ENCODE results near the gene ITGA7. TPM values are rescaled to one million over a fixed set of nuclear protein-coding genes. Genes with fewer than 3 reads are reported as not detected.
A peak's percentile ranks its signal among the peaks of the same experiment; 100 is the strongest.

Gene ITGA7
- total and polyA plus RNA-seq, 9 donors = 195 to 461 (median 375) TPM

DNA sequence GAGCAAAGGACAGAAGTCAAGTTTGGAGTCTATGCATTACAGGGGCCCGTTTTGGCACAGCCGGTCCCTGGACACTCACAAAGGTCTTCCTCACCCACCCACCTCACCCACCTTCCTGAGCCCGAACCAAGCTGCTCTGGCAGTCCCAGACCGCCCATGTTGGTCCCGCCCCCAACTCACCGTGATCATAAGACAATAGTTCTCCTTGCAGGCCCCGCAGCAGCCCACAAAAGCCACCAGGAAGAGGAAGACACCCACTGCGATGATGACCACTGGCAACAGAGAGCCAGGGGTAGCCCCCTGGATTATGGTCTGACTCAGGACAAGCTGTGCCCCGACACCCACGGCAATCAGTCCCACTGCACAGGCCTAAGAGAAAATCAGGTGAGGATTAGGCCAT, 19.3 kb upstream of the ITGA7 start:
- H3K4me1 ChIP-seq (ENCODE audit: control insufficient read depth, insufficient read depth, low read length) = peaks cover 59% of the 10 kb centered on the region
- peak overlapping the region; percentile 95 for H3K4me3 ChIP-seq (ENCODE audit: low read length)
- H3K27me3 ChIP-seq (ENCODE audit: control insufficient read depth, insufficient read depth, low read length) = no peaks in the 10 kb centered on the region
- H3K27ac ChIP-seq (ENCODE audit: low read length) = peak overlapping the region; percentile 100
- H3K9me3 ChIP-seq (replicated peaks; ENCODE audit: control insufficient read depth, low read depth, low read length) = no peaks in the 10 kb centered on the region
- DNase-seq = no peak
- peaks cover 52% of the 10 kb centered on the region for H3K36me3 ChIP-seq (ENCODE audit: control insufficient read depth, insufficient read depth, low read length)
- WGBS (ENCODE audit: insufficient coverage) = 30% methylated on average over 7 of the region's 10 CpGs

DNA sequence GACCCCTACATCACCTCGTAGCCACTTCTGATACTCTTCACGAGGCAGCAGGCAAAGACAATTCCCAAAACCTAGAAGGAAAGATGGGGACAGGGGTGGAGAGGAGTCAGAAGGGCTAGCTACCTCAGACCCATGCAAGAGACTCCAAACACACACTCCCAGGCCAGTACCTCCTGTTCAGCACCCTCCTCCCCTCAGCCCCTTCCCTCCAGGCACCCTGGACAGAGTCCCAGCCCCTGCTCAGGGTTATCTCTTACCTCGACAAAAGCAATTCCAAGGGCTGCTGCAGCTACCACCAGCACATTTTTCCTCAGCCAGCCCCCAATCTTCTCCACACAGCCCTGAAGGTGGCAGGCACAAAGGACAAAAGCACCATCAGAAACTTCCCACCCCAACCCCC, 17.9 kb upstream of the ITGA7 start:
- H3K27me3 ChIP-seq (ENCODE audit: control insufficient read depth, insufficient read depth, low read length) = no peaks in the 10 kb centered on the region
- peaks cover 67% of the 10 kb centered on the region for H3K4me1 ChIP-seq (ENCODE audit: control insufficient read depth, insufficient read depth, low read length)
- DNase-seq = no peak
- peaks cover 60% of the 10 kb centered on the region for H3K36me3 ChIP-seq (ENCODE audit: control insufficient read depth, insufficient read depth, low read length)
- H3K9me3 ChIP-seq (replicated peaks; ENCODE audit: control insufficient read depth, low read depth, low read length) = no peaks in the 10 kb centered on the region
- no peak overlapping the region for H3K27ac ChIP-seq (ENCODE audit: low read length)
- 9% methylated on average over 1 of the region's 3 CpGs for WGBS (ENCODE audit: insufficient coverage)
- H3K4me3 ChIP-seq (ENCODE audit: low read length) = no peak overlapping the region

DNA sequence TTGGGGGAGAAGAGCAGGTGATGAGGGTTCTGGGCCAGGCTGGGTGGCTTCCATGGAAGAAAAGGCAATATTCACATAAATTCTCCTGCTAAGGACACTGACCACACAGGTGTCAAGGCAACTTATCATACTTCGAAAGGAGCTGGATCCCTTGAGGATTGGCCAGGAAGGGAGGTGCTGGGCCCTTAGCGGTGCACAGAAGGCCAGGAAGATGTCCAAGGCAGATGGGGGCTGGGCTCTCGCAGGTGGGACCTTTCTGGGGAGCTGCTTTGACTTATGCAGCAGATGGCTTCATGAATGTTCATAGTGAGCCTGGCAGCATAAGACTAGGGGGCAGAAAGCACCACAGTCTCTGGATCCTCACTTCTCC, 17.2 kb upstream of the ITGA7 start:
- 40% methylated on average over 3 of the region's 3 CpGs for WGBS (ENCODE audit: insufficient coverage)
- H3K36me3 ChIP-seq (ENCODE audit: control insufficient read depth, insufficient read depth, low read length) = peaks cover 64% of the 10 kb centered on the region
- no peaks in the 10 kb centered on the region for H3K27me3 ChIP-seq (ENCODE audit: control insufficient read depth, insufficient read depth, low read length)
- no peak overlapping the region for H3K4me3 ChIP-seq (ENCODE audit: low read length)
- DNase-seq = peak; percentile 38
- peak overlapping the region; percentile 4 for H3K27ac ChIP-seq (ENCODE audit: low read length)
- H3K9me3 ChIP-seq (replicated peaks; ENCODE audit: control insufficient read depth, low read depth, low read length) = no peaks in the 10 kb centered on the region
- peaks cover 67% of the 10 kb centered on the region for H3K4me1 ChIP-seq (ENCODE audit: control insufficient read depth, insufficient read depth, low read length)

DNA sequence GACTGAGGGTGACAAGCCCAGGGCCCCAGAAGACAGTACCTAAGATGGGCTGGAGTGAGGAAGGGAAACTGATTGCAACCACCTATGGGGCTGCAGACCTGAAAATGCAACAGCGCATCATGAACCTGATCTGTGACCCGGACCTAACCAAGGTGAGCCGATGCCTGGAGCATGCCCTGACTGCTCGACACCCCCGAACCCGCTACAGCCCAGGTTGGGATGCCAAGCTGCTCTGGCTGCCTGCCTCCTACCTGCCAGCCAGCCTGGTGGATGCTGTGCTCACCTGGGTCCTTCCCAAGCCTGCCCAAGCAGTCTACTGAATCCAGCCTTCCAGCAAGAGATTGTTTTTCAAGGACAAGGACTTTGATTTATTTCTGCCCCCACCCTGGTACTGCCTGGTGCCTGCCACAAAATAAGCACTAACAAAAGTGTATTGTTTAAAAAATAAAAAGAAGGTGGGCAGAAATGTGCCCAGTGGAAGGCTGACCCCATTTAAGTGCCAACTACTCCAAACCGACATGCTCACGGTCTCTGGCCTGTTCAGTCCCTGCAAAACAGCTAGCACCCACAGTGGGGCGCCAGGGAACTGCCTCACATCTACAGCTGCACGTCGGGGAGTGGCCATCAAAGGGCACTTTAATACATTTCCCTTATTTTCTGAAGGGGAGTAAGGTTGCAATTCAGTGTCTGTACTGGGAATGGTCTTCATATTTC, 16.7 kb upstream of the ITGA7 start:
- peak; percentile 77 for DNase-seq
- WGBS (ENCODE audit: insufficient coverage) = 90% methylated on average over 6 of the region's 11 CpGs
- Histone ChIP-seq H3K36me3 (ENCODE audit: control insufficient read depth, insufficient read depth, low read length) (peaks cover 64% of the 10 kb centered on the region), H3K4me3 (ENCODE audit: low read length) (no peak overlapping the region), H3K4me1 (ENCODE audit: control insufficient read depth, insufficient read depth, low read length) (peaks cover 69% of the 10 kb centered on the region), H3K27ac (ENCODE audit: low read length) (peak overlapping the region; percentile 42), H3K9me3 (replicated peaks; ENCODE audit: control insufficient read depth, low read depth, low read length) (no peaks in the 10 kb centered on the region), H3K27me3 (ENCODE audit: control insufficient read depth, insufficient read depth, low read length) (no peaks in the 10 kb centered on the region)

- H3K4me3 ChIP-seq (ENCODE audit: low read length) = no peak overlapping the region
- peak overlapping the region; percentile 0 for H3K27ac ChIP-seq (ENCODE audit: low read length)
- H3K36me3 ChIP-seq (ENCODE audit: control insufficient read depth, insufficient read depth, low read length) = peaks cover 71% of the 10 kb centered on the region
- 42% methylated on average over 8 of the region's 10 CpGs for WGBS (ENCODE audit: insufficient coverage)
- no peak for DNase-seq
- no peaks in the 10 kb centered on the region for H3K27me3 ChIP-seq (ENCODE audit: control insufficient read depth, insufficient read depth, low read length)
- no peaks in the 10 kb centered on the region for H3K9me3 ChIP-seq (replicated peaks; ENCODE audit: control insufficient read depth, low read depth, low read length)
- H3K4me1 ChIP-seq (ENCODE audit: control insufficient read depth, insufficient read depth, low read length) = peaks cover 76% of the 10 kb centered on the region
Observed at GRCh38 chr12:55723516-55724225, 16.0 kb upstream of the ITGA7 start.

GRCh38 chr12:55722948-55723347, 15.2 kb upstream of the ITGA7 start:
- H3K4me1 ChIP-seq (ENCODE audit: control insufficient read depth, insufficient read depth, low read length) = peaks cover 82% of the 10 kb centered on the region
- H3K9me3 ChIP-seq (replicated peaks; ENCODE audit: control insufficient read depth, low read depth, low read length) = no peaks in the 10 kb centered on the region
- H3K36me3 ChIP-seq (ENCODE audit: control insufficient read depth, insufficient read depth, low read length) = peaks cover 74% of the 10 kb centered on the region
- no peak overlapping the region for H3K4me3 ChIP-seq (ENCODE audit: low read length)
- no peaks in the 10 kb centered on the region for H3K27me3 ChIP-seq (ENCODE audit: control insufficient read depth, insufficient read depth, low read length)
- DNase-seq = no peak
- peak overlapping the region; percentile 29 for H3K27ac ChIP-seq (ENCODE audit: low read length)
- 90% methylated on average over 3 of the region's 8 CpGs for WGBS (ENCODE audit: insufficient coverage)

DNA sequence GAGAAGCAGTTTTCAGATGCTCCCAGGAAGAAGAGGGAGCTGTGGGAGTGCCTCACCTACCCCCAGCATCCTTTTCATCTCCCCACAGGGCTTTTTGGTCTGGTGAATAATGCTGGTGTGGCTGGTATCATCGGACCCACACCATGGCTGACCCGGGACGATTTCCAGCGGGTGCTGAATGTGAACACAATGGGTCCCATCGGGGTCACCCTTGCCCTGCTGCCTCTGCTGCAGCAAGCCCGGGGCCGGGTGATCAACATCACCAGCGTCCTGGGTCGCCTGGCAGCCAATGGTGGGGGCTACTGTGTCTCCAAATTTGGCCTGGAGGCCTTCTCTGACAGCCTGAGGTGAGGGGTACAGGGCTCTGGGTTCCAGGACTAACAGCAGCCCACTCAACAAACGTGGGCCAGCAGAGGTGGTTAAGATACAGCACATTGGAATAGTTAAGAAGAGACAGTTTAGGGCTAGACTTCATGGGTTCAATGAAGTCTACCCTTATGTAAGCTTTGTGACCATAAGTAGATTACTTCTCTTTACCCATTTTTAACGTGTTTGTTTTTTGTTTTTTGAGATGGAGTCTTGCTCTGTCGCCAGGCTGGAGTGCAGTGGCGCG, 14.0 kb upstream of the ITGA7 start:
- H3K36me3 ChIP-seq (ENCODE audit: control insufficient read depth, insufficient read depth, low read length) = peaks cover 66% of the 10 kb centered on the region
- no peak for DNase-seq
- 76% methylated on average over 8 of the region's 14 CpGs for WGBS (ENCODE audit: insufficient coverage)
- H3K27ac ChIP-seq (ENCODE audit: low read length) = peak overlapping the region; percentile 97
- peaks cover 83% of the 10 kb centered on the region for H3K4me1 ChIP-seq (ENCODE audit: control insufficient read depth, insufficient read depth, low read length)
- H3K27me3 ChIP-seq (ENCODE audit: control insufficient read depth, insufficient read depth, low read length) = no peaks in the 10 kb centered on the region
- H3K9me3 ChIP-seq (replicated peaks; ENCODE audit: control insufficient read depth, low read depth, low read length) = no peaks in the 10 kb centered on the region
- H3K4me3 ChIP-seq (ENCODE audit: low read length) = peak overlapping the region; percentile 23

- 37% methylated on average over 4 of the region's 9 CpGs for WGBS (ENCODE audit: insufficient coverage)
- DNase-seq = peak; percentile 78
- H3K4me1 ChIP-seq (ENCODE audit: control insufficient read depth, insufficient read depth, low read length) = peaks cover 81% of the 10 kb centered on the region
- no peaks in the 10 kb centered on the region for H3K9me3 ChIP-seq (replicated peaks; ENCODE audit: control insufficient read depth, low read depth, low read length)
- H3K27me3 ChIP-seq (ENCODE audit: control insufficient read depth, insufficient read depth, low read length) = no peaks in the 10 kb centered on the region
- H3K36me3 ChIP-seq (ENCODE audit: control insufficient read depth, insufficient read depth, low read length) = peaks cover 58% of the 10 kb centered on the region
- peak overlapping the region; percentile 97 for H3K27ac ChIP-seq (ENCODE audit: low read length)
- H3K4me3 ChIP-seq (ENCODE audit: low read length) = peak overlapping the region; percentile 23
Observed at GRCh38 chr12:55720894-55721444, 13.3 kb upstream of the ITGA7 start.

DNA sequence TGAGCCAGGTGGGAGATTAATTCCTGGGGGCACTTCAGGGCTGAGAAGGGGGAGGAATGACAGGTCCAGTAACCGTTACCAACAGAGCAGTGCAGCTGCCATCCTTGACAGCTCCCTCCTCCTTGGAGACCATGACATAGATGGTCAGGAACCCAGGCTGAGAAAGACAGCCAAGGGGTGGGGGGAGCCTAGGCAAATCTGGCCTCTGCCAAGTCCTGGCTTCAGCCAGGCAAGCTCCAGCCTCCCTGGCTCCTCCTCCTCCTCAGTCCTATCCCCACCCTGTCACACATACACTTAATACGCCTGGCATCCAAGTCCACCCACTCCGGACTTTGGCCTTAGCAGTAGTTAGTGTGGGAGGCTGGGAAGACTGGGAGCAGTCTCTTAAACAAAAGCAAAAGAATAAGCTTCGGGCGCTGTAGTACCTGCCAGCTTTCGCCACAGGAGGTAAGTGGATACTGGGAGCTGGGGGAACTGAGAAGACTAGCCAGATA, 12.4 kb upstream of the ITGA7 start, which contains the start of gene RDH5:
Gene RDH5, plus strand, starts transcription at position 323 of the 494 bp plus-strand sequence. CDS start 792 bp downstream, outside the sequence.
- Histone ChIP-seq H3K4me3 (ENCODE audit: low read length) (peak within 1 kb of the TSS; percentile 23), H3K27me3 (ENCODE audit: control insufficient read depth, insufficient read depth, low read length) (no peaks in the 10 kb centered on the region), H3K4me1 (ENCODE audit: control insufficient read depth, insufficient read depth, low read length) (peaks cover 80% of the 10 kb centered on the region), H3K27ac (ENCODE audit: low read length) (peak within 1 kb of the TSS; percentile 97), H3K9me3 (replicated peaks; ENCODE audit: control insufficient read depth, low read depth, low read length) (no peaks in the 10 kb centered on the region), H3K36me3 (ENCODE audit: control insufficient read depth, insufficient read depth, low read length) (peaks cover 50% of the 10 kb centered on the region)
- WGBS (ENCODE audit: insufficient coverage) = no CpG with 5 or more reads among the region's 6 CpGs
- peak; percentile 91 for DNase-seq

DNA sequence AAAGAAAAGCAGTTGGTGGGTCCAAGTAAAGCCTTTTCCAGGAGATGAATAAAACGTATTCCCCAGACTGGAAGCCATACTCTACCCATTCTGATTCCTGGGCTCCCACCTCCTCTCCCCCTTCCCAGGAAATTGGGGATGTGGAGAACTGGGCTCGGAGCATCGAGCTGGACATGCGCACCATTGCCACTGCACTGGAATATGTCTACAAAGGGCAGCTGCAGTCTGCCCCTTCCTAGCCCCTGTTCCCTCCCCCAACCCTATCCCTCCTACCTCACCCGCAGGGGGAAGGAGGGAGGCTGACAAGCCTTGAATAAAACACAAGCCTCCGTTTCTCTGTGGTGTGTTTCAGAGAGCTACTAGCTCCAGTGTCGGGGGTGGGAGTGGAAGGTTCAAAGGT, 11.7 kb upstream of the ITGA7 start:
- H3K9me3 ChIP-seq (replicated peaks; ENCODE audit: control insufficient read depth, low read depth, low read length) = no peaks in the 10 kb centered on the region
- no peak overlapping the region for H3K4me3 ChIP-seq (ENCODE audit: low read length)
- H3K36me3 ChIP-seq (ENCODE audit: control insufficient read depth, insufficient read depth, low read length) = peaks cover 42% of the 10 kb centered on the region
- no peak for DNase-seq
- peak overlapping the region; percentile 97 for H3K27ac ChIP-seq (ENCODE audit: low read length)
- peaks cover 76% of the 10 kb centered on the region for H3K4me1 ChIP-seq (ENCODE audit: control insufficient read depth, insufficient read depth, low read length)
- no peaks in the 10 kb centered on the region for H3K27me3 ChIP-seq (ENCODE audit: control insufficient read depth, insufficient read depth, low read length)
- WGBS (ENCODE audit: insufficient coverage) = no CpG with 5 or more reads among the region's 7 CpGs
